Neural cell (in vitro differentiated cells): ENCODE data around the gene RORC.

Experiments used
- CTCF ChIP-seq: fragments of 450-650 bp; IDR thresholded peaks from 2 replicates; pipeline ENCODE4 v1.5.1; 2014; ENCODE audit warnings: antibody characterized with exemption, mild to moderate bottlenecking, moderate library complexity; ENCODE audit not compliant: poor library complexity, severe bottlenecking
- POLR2AphosphoS5 ChIP-seq: IDR thresholded peaks from 2 replicates; pipeline ENCODE4 v1.6.1; 2012

GRCh38 chr1:151803164-151803563, 28.4 kb downstream of the RORC start:
- TF ChIP-seq CTCF (no peak), POLR2AphosphoS5 (no peak)
